ENCODE measurements around the gene TATDN3.
"Not testable (repeated sequence)": the region's sequence is repeated elsewhere in the genome, so short reads cannot be mapped to it uniquely, and the experiment has no call there.

TATDN3 gene

GRCh38 chr1:212753749-212754148, 37.9 kb upstream of the TATDN3 start:
- TF ChIP-seq POLR2AphosphoS5 (IDR thresholded peaks at IDR 0.05; ENCODE audit: borderline replicate concordance, low read depth, low read length) (no peak), FOXP2 (optimal IDR thresholded peaks at IDR 0.05; ENCODE audit: control extremely low read depth, extremely low read length, insufficient read depth) (no peak), EZH2 (IDR thresholded peaks at IDR 0.05) (no peak)

GRCh38 chr1:212754193-212754592, 37.5 kb upstream of the TATDN3 start:
- no peaks in the 10 kb centered on the region for H3K9me3 ChIP-seq (ENCODE audit: low read depth, low read length)
- no peak overlapping the region for H3K27ac ChIP-seq
- DNase-seq (ENCODE audit: low read depth, low spot score), result no peak
- no peak overlapping the region for H3K4me3 ChIP-seq
- H3K36me3 ChIP-seq (ENCODE audit: insufficient read depth, low read length), result no peaks in the 10 kb centered on the region; the same call in 1 of the 2 replicates
- H3K9ac ChIP-seq (ENCODE audit: insufficient read length), result no peak overlapping the region
- TF ChIP-seq POLR2AphosphoS5 (IDR thresholded peaks at IDR 0.05; ENCODE audit: borderline replicate concordance, low read depth, low read length) (no peak), FOXP2 (optimal IDR thresholded peaks at IDR 0.05; ENCODE audit: control extremely low read depth, extremely low read length, insufficient read depth) (no peak), EZH2 (IDR thresholded peaks at IDR 0.05) (no peak)

More at GRCh38 chr1:212753749-212754148, 37.9 kb upstream of the TATDN3 start:
- no peak for DNase-seq (ENCODE audit: low read depth, low spot score)
- Histone ChIP-seq H3K9ac (ENCODE audit: insufficient read length) (no peak overlapping the region), H3K9me3 (ENCODE audit: low read depth, low read length) (no peaks in the 10 kb centered on the region), H3K36me3 (ENCODE audit: insufficient read depth, low read length) (no peaks in the 10 kb centered on the region; the same call in 1 of the 2 replicates), H3K27ac (no peak overlapping the region), H3K4me3 (no peak overlapping the region)

DNA sequence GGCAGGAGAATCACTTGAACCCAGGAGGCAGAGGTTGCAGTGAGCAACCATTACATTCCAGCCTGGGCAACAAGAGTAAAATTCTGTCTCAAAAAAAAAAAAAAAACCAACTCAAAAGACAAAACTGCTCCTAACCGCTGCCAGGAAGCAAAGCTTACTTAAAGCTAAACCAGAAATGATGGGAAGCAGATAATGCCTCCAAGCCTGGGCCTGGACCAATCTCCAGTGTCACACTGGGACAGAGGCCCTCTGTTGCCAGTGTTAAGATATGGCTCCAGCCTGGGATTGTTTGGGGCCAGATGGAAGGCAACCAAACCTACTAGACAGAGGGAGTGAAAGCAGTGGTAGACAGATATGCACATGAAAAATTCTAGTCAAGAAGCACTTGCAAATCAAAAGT, 37.0 kb upstream of the TATDN3 start:
- Histone ChIP-seq H3K9me3 (ENCODE audit: low read depth, low read length) (no peaks in the 10 kb centered on the region), H3K27ac (no peak overlapping the region), H3K36me3 (ENCODE audit: insufficient read depth, low read length) (no peaks in the 10 kb centered on the region; the same call in 1 of the 2 replicates), H3K9ac (ENCODE audit: insufficient read length) (no peak overlapping the region), H3K4me3 (no peak overlapping the region)
- TF ChIP-seq FOXP2 (optimal IDR thresholded peaks at IDR 0.05; ENCODE audit: control extremely low read depth, extremely low read length, insufficient read depth), result no peak
- no peak for TF ChIP-seq EZH2 (IDR thresholded peaks at IDR 0.05)
- no peak for TF ChIP-seq POLR2AphosphoS5 (IDR thresholded peaks at IDR 0.05; ENCODE audit: borderline replicate concordance, low read depth, low read length)
- no peak for DNase-seq (ENCODE audit: low read depth, low spot score)

GRCh38 chr1:212759683-212760082, 32.0 kb upstream of the TATDN3 start:
- TF ChIP-seq POLR2AphosphoS5 (IDR thresholded peaks at IDR 0.05; ENCODE audit: borderline replicate concordance, low read depth, low read length), result no peak
- TF ChIP-seq FOXP2 (optimal IDR thresholded peaks at IDR 0.05; ENCODE audit: control extremely low read depth, extremely low read length, insufficient read depth), result no peak
- TF ChIP-seq EZH2 (IDR thresholded peaks at IDR 0.05), result no peak
- Histone ChIP-seq H3K9ac (ENCODE audit: insufficient read length) (no peak overlapping the region), H3K36me3 (ENCODE audit: insufficient read depth, low read length) (peaks cover 8% of the 10 kb centered on the region; the same call in 1 of the 2 replicates), H3K27ac (no peak overlapping the region), H3K9me3 (ENCODE audit: low read depth, low read length) (no peaks in the 10 kb centered on the region), H3K4me3 (no peak overlapping the region)
- DNase-seq (ENCODE audit: low read depth, low spot score), result no peak

DNA sequence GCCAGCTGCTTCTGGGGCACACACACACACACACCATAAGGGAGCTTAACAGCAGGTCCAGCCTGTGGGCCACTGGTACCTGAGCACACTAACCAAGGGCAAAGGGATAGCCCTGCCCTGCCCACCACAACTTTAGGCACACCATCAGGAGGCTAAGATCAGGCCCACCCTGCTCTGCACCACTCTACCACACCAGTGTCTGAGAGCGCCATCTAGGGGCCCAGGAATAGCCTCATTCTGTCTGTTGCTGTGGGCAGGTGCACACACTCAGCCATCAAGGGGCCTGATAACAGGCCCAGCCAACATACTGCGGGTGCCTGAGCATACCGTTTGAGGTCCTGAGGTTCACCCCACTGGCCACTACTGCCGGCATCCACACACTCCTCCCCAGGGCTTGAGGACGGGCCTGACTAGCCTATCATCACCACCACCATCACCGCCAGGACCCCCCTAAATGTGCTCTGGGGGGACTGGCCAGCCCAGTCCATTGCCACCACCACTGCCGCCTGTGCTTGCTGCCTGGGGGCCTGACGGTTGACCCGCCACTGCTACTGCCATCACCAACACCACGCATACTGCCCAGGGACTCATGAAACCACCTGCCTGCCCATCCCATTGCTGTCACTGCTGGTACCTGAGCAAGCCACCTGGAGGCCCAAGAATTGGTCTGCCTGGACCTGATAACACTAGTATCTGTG, 31.4 kb upstream of the TATDN3 start:
- no peak overlapping the region for H3K27ac ChIP-seq
- TF ChIP-seq FOXP2 (optimal IDR thresholded peaks at IDR 0.05; ENCODE audit: control extremely low read depth, extremely low read length, insufficient read depth) (no peak), EZH2 (IDR thresholded peaks at IDR 0.05) (no peak), POLR2AphosphoS5 (IDR thresholded peaks at IDR 0.05; ENCODE audit: borderline replicate concordance, low read depth, low read length) (no peak)
- peaks cover 11% of the 10 kb centered on the region; the same call in 1 of the 2 replicates for H3K36me3 ChIP-seq (ENCODE audit: insufficient read depth, low read length)
- no peak for DNase-seq (ENCODE audit: low read depth, low spot score)
- H3K9ac ChIP-seq (ENCODE audit: insufficient read length), result no peak overlapping the region
- H3K4me3 ChIP-seq, result no peak overlapping the region
- no peaks in the 10 kb centered on the region for H3K9me3 ChIP-seq (ENCODE audit: low read depth, low read length)

GRCh38 chr1:212762234-212762633, 29.5 kb upstream of the TATDN3 start:
- H3K4me3 ChIP-seq, result no peak overlapping the region
- H3K9ac ChIP-seq (ENCODE audit: insufficient read length), result no peak overlapping the region
- peaks cover 14% of the 10 kb centered on the region; the same call in 1 of the 2 replicates for H3K36me3 ChIP-seq (ENCODE audit: insufficient read depth, low read length)
- no peak for DNase-seq (ENCODE audit: low read depth, low spot score)
- H3K27ac ChIP-seq, result no peak overlapping the region
- no peak for TF ChIP-seq EZH2 (IDR thresholded peaks at IDR 0.05)
- no peak for TF ChIP-seq POLR2AphosphoS5 (IDR thresholded peaks at IDR 0.05; ENCODE audit: borderline replicate concordance, low read depth, low read length)
- TF ChIP-seq FOXP2 (optimal IDR thresholded peaks at IDR 0.05; ENCODE audit: control extremely low read depth, extremely low read length, insufficient read depth), result no peak
- no peaks in the 10 kb centered on the region for H3K9me3 ChIP-seq (ENCODE audit: low read depth, low read length)

- TF ChIP-seq POLR2AphosphoS5 (IDR thresholded peaks at IDR 0.05; ENCODE audit: borderline replicate concordance, low read depth, low read length), result no peak
- TF ChIP-seq EZH2 (IDR thresholded peaks at IDR 0.05), result no peak
- Histone ChIP-seq H3K36me3 (ENCODE audit: insufficient read depth, low read length) (peaks cover 14% of the 10 kb centered on the region; the same call in 1 of the 2 replicates), H3K4me3 (no peak overlapping the region), H3K9ac (ENCODE audit: insufficient read length) (no peak overlapping the region), H3K9me3 (ENCODE audit: low read depth, low read length) (0 out of 2 replicates have a peak, but pooled peaks cover 3% of the 10 kb centered on the region), H3K27ac (no peak overlapping the region)
- no peak for DNase-seq (ENCODE audit: low read depth, low spot score)
These were observed 28.9 kb upstream of the TATDN3 start for GRCh38 chr1:212762839-212763238.

- Histone ChIP-seq H3K9me3 (ENCODE audit: low read depth, low read length) (peaks cover 11% of the 10 kb centered on the region; the same call in 1 of the 2 replicates), H3K36me3 (ENCODE audit: insufficient read depth, low read length) (peaks cover 29% of the 10 kb centered on the region)
- not testable (repeated sequence) for DNase-seq (ENCODE audit: low read depth, low spot score); H3K27ac ChIP-seq; H3K9ac ChIP-seq (ENCODE audit: insufficient read length); H3K4me3 ChIP-seq
These were observed 26.9 kb upstream of the TATDN3 start for GRCh38 chr1:212764718-212765281.

DNA sequence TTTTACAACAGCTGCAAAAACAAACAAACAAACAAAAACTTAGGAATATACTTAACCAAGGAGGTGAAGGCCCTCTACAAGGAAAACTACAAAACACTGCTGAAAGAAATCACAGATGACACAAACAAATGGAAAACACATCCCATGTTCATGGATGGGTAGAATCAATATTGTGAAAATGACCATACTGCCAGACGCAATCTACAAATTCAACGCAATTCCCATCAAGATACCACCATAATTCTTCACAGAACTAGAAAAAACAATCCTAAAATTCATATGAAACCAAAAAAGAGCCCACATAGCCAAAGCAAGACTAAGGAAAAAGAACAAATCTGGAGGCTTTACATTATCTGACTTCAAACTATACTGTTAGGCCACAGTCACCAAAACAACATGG, 24.9 kb upstream of the TATDN3 start:
- peaks cover 12% of the 10 kb centered on the region; the same call in 1 of the 2 replicates for H3K9me3 ChIP-seq (ENCODE audit: low read depth, low read length)
- peaks cover 44% of the 10 kb centered on the region for H3K36me3 ChIP-seq (ENCODE audit: insufficient read depth, low read length)
- not testable (repeated sequence) for H3K4me3 ChIP-seq; DNase-seq (ENCODE audit: low read depth, low spot score); H3K27ac ChIP-seq; H3K9ac ChIP-seq (ENCODE audit: insufficient read length)
